ENCODE data around the gene DDX39A. TPM values are rescaled to one million over a fixed set of nuclear protein-coding genes. Genes with fewer than 3 reads are reported as not detected.

DDX39A gene
- total RNA-seq, 1 donor from 2014 or later = 54.8 TPM

DNA sequence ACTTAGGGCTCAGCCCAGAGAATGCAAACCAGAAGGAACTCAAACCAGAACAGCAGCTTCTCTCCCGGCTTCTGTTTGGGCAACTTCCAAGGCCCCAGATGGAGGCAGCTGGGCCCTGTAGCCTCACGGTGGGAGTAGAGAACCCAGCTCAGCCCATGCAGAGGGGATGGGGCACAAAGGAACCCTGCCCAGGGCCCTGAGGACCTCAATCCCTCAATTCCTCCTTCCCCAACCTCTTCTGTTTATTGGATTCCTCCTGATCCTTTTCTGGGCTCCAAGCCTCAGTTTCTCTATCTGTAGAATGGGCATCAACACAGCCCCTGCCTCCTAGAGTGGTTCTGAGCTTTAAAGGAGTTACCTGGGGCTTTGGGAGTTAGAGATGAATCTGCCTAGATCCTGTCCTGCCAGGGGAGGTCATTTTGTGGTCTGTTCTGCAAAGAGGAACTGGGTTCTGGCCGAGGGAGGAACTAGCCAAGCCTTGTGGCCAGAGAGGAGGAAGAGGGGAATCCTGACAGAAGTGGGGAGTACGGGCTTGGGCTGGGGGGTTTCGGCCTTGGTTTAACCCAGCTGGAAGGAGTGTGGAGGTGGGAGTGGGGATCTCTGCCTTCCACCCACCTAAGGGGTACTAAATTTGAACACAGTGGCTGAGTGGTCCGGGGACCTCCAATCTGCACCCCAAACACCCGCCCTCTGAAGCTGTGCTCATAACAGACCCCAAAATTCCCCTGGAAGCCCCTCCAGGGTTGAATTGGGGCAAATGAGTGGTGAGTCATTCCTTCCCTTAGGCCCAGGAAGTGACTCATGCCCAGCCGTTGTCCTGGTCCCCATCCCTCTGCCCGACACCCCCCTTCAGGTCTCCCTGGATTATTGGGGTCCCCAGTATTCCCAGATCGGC lies 35.2 kb downstream of the DDX39A start:
- FAIRE-seq (no peak), DNase-seq (ENCODE audit: low read depth) (peak; percentile 40)
- Histone ChIP-seq H3K27me3 (ENCODE audit: control insufficient read depth, insufficient read depth, low read length) (no peaks in the 10 kb centered on the region), H3K36me3 (ENCODE audit: control insufficient read depth, insufficient read depth, low read length) (no peaks in the 10 kb centered on the region), H3K4me3 (ENCODE audit: low read depth, low read length) (no peak overlapping the region)
- TF ChIP-seq, protein P1, sequence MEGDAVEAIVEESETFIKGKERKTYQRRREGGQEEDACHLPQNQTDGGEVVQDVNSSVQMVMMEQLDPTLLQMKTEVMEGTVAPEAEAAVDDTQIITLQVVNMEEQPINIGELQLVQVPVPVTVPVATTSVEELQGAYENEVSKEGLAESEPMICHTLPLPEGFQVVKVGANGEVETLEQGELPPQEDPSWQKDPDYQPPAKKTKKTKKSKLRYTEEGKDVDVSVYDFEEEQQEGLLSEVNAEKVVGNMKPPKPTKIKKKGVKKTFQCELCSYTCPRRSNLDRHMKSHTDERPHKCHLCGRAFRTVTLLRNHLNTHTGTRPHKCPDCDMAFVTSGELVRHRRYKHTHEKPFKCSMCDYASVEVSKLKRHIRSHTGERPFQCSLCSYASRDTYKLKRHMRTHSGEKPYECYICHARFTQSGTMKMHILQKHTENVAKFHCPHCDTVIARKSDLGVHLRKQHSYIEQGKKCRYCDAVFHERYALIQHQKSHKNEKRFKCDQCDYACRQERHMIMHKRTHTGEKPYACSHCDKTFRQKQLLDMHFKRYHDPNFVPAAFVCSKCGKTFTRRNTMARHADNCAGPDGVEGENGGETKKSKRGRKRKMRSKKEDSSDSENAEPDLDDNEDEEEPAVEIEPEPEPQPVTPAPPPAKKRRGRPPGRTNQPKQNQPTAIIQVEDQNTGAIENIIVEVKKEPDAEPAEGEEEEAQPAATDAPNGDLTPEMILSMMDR (IDR thresholded peaks at IDR 0.05; ENCODE audit: insufficient read depth, low read length, severe bottlenecking) = no peak

DNA sequence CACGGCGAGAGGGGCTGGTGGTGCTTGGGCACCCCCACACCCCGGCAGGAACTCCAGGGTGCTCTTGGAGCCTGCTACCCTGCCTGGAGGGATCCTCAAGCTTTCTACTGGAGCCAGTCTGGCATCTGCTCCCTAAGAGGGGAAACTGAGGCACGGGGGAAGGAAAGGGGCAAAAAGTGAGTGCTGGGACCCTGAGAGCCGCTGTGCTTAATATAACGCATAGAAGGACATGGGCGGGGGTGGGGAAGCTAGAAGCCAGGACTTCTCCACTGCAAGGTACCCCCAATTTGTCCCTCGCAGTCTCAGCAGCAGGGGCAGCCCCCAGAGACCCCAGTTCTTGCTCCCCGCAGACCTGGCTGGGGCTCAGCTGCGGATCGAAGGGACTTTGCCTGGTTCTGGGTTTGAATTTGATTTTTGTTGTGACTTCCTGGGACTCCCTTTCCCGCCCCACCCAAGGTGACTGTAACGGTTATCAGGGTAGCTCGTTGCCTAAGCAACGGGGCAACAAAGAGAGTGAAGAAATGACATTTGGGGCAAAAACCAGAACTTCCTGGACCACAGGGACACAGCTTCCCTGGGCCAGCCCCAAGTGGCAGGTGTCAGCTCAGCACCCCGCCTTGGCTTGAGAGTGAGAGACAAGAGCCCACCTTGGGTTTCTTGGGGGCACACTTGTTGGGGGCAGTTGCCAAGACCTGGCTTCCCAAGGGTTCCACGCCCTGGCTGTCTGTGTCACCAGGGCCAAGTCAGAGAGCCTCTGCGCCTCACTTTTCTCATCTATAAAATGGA lies 37.3 kb downstream of the DDX39A start:
- FAIRE-seq (no peak), DNase-seq (ENCODE audit: low read depth) (peak; percentile 25)
- TF ChIP-seq, protein P1 (IDR thresholded peaks at IDR 0.05; ENCODE audit: insufficient read depth, low read length, severe bottlenecking) = no peak
- Histone ChIP-seq H3K27me3 (ENCODE audit: control insufficient read depth, insufficient read depth, low read length) (no peaks in the 10 kb centered on the region), H3K4me3 (ENCODE audit: low read depth, low read length) (peak overlapping the region; percentile 37), H3K36me3 (ENCODE audit: control insufficient read depth, insufficient read depth, low read length) (no peaks in the 10 kb centered on the region)

DNA sequence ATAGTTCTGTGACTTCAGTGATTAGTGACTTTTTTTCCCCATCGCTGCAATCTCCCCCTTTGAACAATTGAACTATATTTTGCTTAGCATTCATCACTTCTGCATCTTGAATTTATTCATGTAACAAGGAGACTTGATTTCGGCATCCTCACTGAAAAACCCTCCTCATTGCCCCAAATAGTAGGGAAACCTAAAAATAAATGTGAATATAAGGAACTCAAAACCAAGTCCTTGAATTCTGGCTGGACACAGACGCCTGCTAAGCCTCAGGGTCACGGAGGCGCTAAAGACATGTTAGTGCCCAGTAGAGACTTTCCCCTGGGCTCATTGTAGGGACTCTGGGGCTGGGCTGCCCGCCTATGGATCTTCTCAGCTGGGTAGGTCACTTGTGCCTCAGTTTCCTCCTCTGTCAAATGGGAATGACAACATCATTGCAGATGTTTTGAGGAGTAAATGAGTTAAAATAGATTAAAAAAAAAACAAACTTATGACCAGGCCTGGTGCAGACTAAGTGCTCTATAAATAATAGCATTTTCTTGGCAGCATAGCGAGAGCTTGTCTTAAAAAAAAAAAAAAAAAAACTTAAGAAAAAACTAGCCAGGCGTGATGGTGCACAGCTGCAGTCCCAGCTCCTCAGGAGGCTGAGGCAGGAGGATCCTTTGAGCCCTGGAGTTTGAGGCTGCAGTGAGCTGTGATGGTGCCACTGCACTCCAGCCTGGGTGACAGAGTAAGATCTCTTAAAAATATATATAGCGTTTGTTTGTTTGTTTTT lies 39.7 kb downstream of the DDX39A start:
- DNase-seq (ENCODE audit: low read depth) = no peak
- no peak for FAIRE-seq
- TF ChIP-seq, protein P1 (IDR thresholded peaks at IDR 0.05; ENCODE audit: insufficient read depth, low read length, severe bottlenecking) = no peak
- Histone ChIP-seq H3K27me3 (ENCODE audit: control insufficient read depth, insufficient read depth, low read length) (no peaks in the 10 kb centered on the region), H3K36me3 (ENCODE audit: control insufficient read depth, insufficient read depth, low read length) (no peaks in the 10 kb centered on the region), H3K4me3 (ENCODE audit: low read depth, low read length) (no peak overlapping the region)

DNA sequence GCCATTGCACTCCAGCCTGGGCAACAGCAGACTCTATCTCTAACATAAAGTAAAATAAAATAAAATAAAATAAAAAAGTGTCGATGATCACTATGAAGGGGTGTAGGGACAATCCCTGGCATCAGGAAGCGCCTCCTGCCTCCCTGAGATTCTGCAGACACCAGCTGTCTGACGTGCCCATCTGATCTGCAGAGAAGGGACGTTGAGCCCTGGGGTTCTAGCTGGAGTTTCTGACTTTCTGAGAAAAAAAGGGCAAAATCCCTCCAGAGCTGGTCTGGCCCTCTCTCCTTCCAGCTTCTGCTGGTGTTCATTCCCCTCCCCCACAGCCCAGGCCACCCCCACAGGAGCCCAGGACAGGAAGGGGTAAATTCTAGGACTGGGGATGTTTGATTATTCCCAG lies 40.3 kb downstream of the DDX39A start:
- TF ChIP-seq, protein P1 (IDR thresholded peaks at IDR 0.05; ENCODE audit: insufficient read depth, low read length, severe bottlenecking) = no peak
- no peaks in the 10 kb centered on the region for H3K36me3 ChIP-seq (ENCODE audit: control insufficient read depth, insufficient read depth, low read length)
- H3K4me3 ChIP-seq (ENCODE audit: low read depth, low read length) = no peak overlapping the region
- no peak for DNase-seq (ENCODE audit: low read depth)
- FAIRE-seq = no peak
- H3K27me3 ChIP-seq (ENCODE audit: control insufficient read depth, insufficient read depth, low read length) = no peaks in the 10 kb centered on the region

DNA sequence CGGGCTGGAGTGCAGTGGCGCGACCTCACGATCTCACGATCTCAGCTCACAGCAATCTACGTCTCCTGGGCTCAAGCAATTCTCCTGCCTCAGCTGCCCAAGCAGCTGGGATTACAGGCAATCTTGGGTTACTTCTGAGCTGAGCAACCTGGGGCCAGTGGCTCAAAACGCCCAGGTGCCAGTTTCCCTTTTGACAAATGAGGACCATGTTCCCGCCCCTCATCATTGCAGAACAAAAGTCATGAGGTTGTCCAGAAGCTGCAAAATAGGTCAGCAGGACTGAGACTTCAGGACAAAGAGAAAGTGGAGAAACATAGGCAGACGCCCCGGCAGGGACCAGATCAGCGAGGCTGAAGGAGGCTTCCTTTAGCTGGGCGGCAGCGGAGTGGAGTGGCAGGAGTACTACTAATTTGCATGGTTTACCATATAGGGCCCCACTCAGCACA lies 41.2 kb downstream of the DDX39A start:
- no peak for DNase-seq (ENCODE audit: low read depth)

More for the DNA sequence above, 41.2 kb downstream of the DDX39A start:
- TF ChIP-seq, protein P1 (IDR thresholded peaks at IDR 0.05; ENCODE audit: insufficient read depth, low read length, severe bottlenecking) = no peak
- H3K27me3 ChIP-seq (ENCODE audit: control insufficient read depth, insufficient read depth, low read length) = no peaks in the 10 kb centered on the region
- H3K36me3 ChIP-seq (ENCODE audit: control insufficient read depth, insufficient read depth, low read length) = no peaks in the 10 kb centered on the region
- FAIRE-seq = no peak
- no peak overlapping the region for H3K4me3 ChIP-seq (ENCODE audit: low read depth, low read length)
